Loucy (cell line): ENCODE results near the gene TMEM33.

Experiments used
- H2AFZ ChIP-seq: fragments of 200-600 bp; sonication (generic); 2 replicates; pipeline ENCODE4 v1.6.0; 2016; ENCODE audit warnings: antibody characterized with exemption, mild to moderate bottlenecking, low read length, moderate library complexity
- H3F3A ChIP-seq: fragments of 200-600 bp; 2 replicates; pipeline ENCODE4 v1.6.0; 2016; ENCODE audit warnings: antibody characterized with exemption, low read depth, mild to moderate bottlenecking
- H3K27me3 ChIP-seq: fragments of 200-600 bp; sonication (generic); 2 replicates; pipeline ENCODE4 v1.6.1; 2014; ENCODE audit warnings: low read length, mild to moderate bottlenecking; ENCODE audit not compliant: insufficient read depth, poor library complexity, severe bottlenecking
- H3K36me3 ChIP-seq: fragments of 200-600 bp; sonication (generic); 2 replicates; pipeline ENCODE4 v1.6.1; 2016; ENCODE audit warnings: low read length; ENCODE audit not compliant: insufficient read depth
- H3K4me1 ChIP-seq: fragments of 200-600 bp; sonication (generic); 2 replicates; pipeline ENCODE4 v1.5.1; 2014; ENCODE audit warnings: low read length, mild to moderate bottlenecking; ENCODE audit not compliant: insufficient read depth, poor library complexity, severe bottlenecking
- H3K4me2 ChIP-seq: fragments of 200-600 bp; sonication (generic); 2 replicates; pipeline ENCODE4 v1.6.0; 2014; ENCODE audit warnings: antibody characterized with exemption, low read length, low read depth, mild to moderate bottlenecking; ENCODE audit not compliant: poor library complexity, severe bottlenecking
- H3K4me3 ChIP-seq: fragments of 200-600 bp; sonication (generic); 2 replicates; pipeline ENCODE4 v1.5.1; 2014; ENCODE audit warnings: low read length, mild to moderate bottlenecking, mixed read lengths; ENCODE audit not compliant: poor library complexity, severe bottlenecking
- H3K79me2 ChIP-seq: fragments of 200-600 bp; sonication (generic); 2 replicates; pipeline ENCODE4 v1.6.1; 2014; ENCODE audit warnings: low read length; ENCODE audit not compliant: insufficient read depth
- H3K9ac ChIP-seq: fragments of 200-600 bp; sonication (generic); 2 replicates; pipeline ENCODE4 v1.6.0; 2014; ENCODE audit warnings: mild to moderate bottlenecking, low read depth, low read length, moderate library complexity; ENCODE audit not compliant: poor library complexity, severe bottlenecking
- H3K9me2 ChIP-seq: fragments of 200-600 bp; sonication (generic); replicated peaks from 2 replicates; pipeline ENCODE4 v1.6.1; 2016; ENCODE audit warnings: low read depth, low read length, mixed read lengths
- H3K9me3 ChIP-seq: fragments of 200-600 bp; sonication (generic); 2 replicates; pipeline ENCODE4 v1.6.1; 2014; ENCODE audit warnings: mild to moderate bottlenecking, antibody characterized with exemption, low read length, low read depth; ENCODE audit not compliant: insufficient read depth
- H4K20me1 ChIP-seq: fragments of 200-600 bp; sonication (generic); 2 replicates; pipeline ENCODE4 v1.6.0; 2014; ENCODE audit warnings: antibody characterized with exemption, low read length, mild to moderate bottlenecking; ENCODE audit not compliant: insufficient read depth, poor library complexity, severe bottlenecking
- EZH2phosphoT487 ChIP-seq: fragments of 200-600 bp; IDR thresholded peaks from 2 replicates; pipeline ENCODE4 v1.6.1; 2018; ENCODE audit warnings: antibody characterized with exemption, mild to moderate bottlenecking, moderate library complexity, borderline replicate concordance
- TF ChIP-seq, protein P1 (sequence below): fragments of 200-600 bp; sonication (generic); conservative IDR thresholded peaks from 2 replicates; pipeline ENCODE4 v1.5.1; 2014; ENCODE audit warnings: mild to moderate bottlenecking, antibody characterized with exemption, low read length

TMEM33 gene

DNA sequence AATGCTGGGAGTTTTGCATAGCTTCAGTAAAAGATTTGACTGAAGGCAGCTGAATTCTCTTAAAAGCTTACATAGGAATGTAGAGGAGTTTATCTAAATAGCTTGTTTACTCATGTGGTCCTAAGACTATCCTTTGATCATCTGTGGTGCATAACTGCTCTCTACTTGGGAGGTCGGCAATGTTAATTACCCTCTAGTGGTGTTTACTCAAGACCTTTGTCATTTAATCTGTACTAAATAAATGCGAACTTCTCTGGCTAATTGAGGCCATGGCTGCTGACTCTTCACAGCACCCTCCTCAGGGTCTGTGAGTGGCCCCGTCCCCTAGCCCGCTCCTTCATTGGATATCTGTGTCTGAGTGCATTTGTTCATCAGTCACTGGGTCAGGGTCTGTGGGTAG is 13.8 kb upstream of the TMEM33 start:
- Histone ChIP-seq H3K36me3 (no peaks in the 10 kb centered on the region), H3K4me1 (no peaks in the 10 kb centered on the region), H3K79me2 (no peaks in the 10 kb centered on the region), H3K9me3 (peaks cover 4% of the 10 kb centered on the region; the same call in 1 of the 2 replicates), H3K4me2 (no peak overlapping the region), H4K20me1 (no peaks in the 10 kb centered on the region), H3K4me3 (no peak overlapping the region), H2AFZ (no peak overlapping the region), H3K9ac (no peak overlapping the region), H3F3A (no peaks in the 10 kb centered on the region), H3K9me2 (no peaks in the 10 kb centered on the region), H3K27me3 (no peaks in the 10 kb centered on the region)
- no peak for TF ChIP-seq EZH2phosphoT487
- TF ChIP-seq, protein P1, sequence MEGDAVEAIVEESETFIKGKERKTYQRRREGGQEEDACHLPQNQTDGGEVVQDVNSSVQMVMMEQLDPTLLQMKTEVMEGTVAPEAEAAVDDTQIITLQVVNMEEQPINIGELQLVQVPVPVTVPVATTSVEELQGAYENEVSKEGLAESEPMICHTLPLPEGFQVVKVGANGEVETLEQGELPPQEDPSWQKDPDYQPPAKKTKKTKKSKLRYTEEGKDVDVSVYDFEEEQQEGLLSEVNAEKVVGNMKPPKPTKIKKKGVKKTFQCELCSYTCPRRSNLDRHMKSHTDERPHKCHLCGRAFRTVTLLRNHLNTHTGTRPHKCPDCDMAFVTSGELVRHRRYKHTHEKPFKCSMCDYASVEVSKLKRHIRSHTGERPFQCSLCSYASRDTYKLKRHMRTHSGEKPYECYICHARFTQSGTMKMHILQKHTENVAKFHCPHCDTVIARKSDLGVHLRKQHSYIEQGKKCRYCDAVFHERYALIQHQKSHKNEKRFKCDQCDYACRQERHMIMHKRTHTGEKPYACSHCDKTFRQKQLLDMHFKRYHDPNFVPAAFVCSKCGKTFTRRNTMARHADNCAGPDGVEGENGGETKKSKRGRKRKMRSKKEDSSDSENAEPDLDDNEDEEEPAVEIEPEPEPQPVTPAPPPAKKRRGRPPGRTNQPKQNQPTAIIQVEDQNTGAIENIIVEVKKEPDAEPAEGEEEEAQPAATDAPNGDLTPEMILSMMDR, result no peak

DNA sequence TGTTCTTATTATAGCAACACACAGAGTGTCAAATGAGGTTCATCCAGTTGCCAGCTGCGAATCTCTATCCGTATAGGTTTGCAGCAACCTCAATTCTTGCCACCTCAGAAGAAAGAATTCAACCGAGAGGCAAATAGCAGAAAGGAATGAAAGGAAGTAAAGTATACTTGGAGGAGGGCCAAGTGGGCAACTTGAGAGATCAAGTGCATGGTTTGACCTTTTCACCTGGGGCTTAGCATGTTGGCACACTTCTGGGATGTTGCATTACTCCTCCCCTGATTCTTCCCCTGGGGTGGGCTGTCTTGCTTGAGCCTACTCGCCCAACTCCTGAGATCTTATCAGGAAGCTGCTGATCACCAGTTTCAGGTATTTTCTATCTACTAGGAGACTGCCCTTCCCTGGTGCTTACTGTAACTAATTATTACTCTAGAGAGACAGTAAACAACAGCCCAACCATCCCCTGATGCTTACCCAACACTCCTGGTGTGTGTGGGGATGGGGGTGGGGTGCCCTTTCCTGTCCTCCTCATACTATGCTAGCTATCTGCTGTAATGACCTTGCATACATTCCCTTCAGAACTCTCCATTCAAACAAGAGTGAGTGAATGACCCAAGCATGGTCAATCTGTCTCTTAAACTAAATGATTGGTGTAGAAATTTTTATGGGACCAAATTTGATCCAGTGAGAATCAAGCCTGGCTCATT is 7.3 kb upstream of the TMEM33 start:
- no peaks in the 10 kb centered on the region for H3K9me2 ChIP-seq

DNA sequence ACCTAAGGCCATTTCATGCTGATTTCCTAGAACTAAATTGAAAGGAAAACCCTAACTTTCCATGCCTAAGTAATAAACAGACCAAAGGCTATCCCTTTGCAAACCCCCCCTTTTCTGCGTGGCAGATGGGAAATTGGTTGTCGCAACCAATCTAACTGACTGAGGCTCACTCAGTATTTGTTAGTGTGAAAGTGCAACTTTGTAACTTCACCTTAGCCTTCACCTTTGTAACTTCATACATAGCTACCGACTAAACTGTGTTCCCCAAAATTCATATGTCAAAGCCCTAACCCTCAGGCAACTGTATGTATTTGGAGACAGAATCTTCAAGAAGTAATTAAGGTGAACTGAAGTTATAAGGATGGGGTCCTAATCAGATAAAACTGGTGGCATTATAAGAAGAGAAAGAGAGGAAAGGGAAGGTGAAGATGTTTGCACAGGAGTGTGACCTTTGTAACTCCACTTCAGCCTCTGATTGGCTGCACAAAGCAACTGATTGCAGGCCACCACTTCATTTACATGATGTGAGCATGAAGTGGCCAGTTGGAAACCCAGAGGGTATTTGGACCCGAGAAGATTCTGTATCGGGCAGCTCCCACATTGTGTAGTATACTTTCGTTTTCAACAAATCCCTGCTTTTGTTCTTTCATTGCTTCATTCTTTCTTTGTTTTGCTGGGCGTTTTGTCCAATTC is 4.9 kb upstream of the TMEM33 start:
- H3K9me3 ChIP-seq, result no peaks in the 10 kb centered on the region
- H3K9me2 ChIP-seq, result no peaks in the 10 kb centered on the region
- TF ChIP-seq EZH2phosphoT487, result no peak
- H3K27me3 ChIP-seq, result no peaks in the 10 kb centered on the region
- H3K79me2 ChIP-seq, result peaks cover 3% of the 10 kb centered on the region; the same call in 1 of the 2 replicates
- no peak overlapping the region for H3K9ac ChIP-seq
- H3K4me1 ChIP-seq, result no peaks in the 10 kb centered on the region
- H3K4me2 ChIP-seq, result no peak overlapping the region
- H4K20me1 ChIP-seq, result peaks cover under 1% of the 10 kb centered on the region
- H3K36me3 ChIP-seq, result no peaks in the 10 kb centered on the region
- H3F3A ChIP-seq, result no peaks in the 10 kb centered on the region
- H2AFZ ChIP-seq, result peak overlapping the region; percentile 78
- H3K4me3 ChIP-seq, result no peak overlapping the region

More for the DNA sequence above, 7.3 kb upstream of the TMEM33 start:
- H3K27me3 ChIP-seq, result no peaks in the 10 kb centered on the region
- no peak overlapping the region for H3K9ac ChIP-seq
- no peak for TF ChIP-seq EZH2phosphoT487
- TF ChIP-seq, protein P1, result no peak
- no peaks in the 10 kb centered on the region for H4K20me1 ChIP-seq
- no peaks in the 10 kb centered on the region for H3F3A ChIP-seq
- H3K4me2 ChIP-seq, result no peak overlapping the region
- H3K9me3 ChIP-seq, result no peaks in the 10 kb centered on the region
- H3K79me2 ChIP-seq, result no peaks in the 10 kb centered on the region
- H2AFZ ChIP-seq, result no peak overlapping the region
- no peaks in the 10 kb centered on the region for H3K36me3 ChIP-seq
- no peaks in the 10 kb centered on the region for H3K4me1 ChIP-seq
- H3K4me3 ChIP-seq, result no peak overlapping the region
